GM18526 (cell line): Measurements from ENCODE around the gene VEGFA.

Experiments used
- POLR2A ChIP-seq: IDR thresholded peaks from 3 replicates; pipeline ENCODE4 v1.6.1; 2011; ENCODE audit not compliant: insufficient read length; ENCODE audit errors: extremely low read depth

VEGFA gene

DNA sequence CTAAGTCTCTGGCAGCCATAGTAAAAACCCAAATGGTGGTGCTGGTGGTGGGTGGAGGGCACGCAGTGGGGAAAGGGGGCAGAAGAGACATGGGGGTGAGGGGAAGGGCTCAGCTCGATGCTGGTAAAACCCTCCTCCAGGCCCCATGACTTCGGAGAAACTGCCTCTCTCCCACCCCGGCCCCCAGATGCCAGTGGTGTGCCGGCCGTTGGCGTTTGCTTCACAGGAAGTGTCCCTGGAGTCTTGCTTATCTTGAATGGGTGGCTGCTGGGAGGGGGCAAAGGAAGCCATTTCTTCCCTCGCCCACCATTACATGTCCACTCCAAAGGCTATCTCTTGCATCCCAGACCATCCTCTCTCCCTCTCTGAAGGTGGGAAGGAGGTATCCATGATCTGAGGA, 25.4 kb downstream of the VEGFA start:
- TF ChIP-seq POLR2A: no peak

DNA sequence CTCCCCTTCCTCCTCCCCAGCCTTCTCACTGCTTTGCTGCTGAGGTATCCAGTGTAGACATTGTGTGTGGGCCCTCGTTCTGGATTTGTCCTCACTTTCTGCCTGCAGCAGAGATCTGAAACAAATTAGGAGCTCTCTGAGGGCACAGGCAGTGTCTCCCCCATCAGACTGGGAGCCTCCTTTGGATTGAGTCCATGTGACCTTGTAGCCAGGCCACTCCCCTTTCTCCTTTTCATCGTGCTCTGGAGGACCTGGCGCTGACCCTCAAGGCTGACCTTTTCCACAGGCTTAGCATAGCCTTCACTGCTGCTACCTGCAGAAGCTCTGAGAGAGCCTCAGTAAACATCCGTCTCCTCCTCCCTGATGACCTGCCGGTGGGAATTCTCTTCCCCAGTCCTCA, 26.2 kb downstream of the VEGFA start:
- TF ChIP-seq POLR2A: no peak

DNA sequence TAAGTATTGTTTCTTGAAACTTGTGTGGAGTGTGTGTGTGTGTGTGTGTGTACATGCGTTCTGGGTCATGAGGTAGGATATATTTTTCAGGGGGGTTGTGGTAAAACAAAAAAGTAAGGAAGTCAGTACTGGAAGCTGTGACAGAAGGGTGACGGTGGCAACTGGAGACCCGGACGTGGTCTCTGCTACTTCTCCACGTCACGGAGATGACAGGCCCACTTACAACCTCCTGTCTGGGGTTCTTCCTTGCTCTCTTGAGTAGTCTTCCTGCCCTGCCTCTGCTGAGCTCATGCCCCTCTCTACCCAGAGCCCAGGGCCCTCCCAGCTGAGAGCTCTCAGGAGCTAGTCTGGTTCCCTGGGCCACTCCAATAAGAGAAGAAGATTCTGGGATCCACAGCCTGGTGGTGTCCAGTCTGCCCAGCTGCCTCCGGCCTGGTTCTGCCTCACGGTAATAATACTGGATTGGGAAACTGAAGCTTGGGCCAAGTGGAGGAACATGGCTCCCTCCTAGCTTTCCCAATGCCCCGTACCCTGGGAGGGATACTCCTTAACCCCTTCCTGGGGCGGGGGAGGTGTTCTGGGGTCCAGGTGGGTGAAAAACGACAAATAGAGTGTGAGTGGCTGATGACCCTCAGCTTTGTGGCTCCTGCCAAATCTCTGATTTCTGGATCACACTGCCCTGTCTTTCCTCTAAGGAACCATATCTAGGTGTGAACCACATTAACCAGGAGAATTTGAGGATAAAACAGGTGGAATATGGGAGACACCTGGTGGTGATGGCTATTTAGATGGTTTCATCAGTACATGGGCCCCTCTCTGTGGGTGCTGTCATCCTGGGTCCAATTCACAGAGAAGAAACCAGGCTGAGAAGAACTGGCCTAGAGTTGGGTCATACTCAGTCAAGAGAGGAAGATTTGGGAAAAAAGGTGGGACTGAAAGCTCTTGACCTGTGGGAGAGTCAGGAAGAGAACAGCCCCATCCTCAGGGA, 27.2 kb downstream of the VEGFA start:
- TF ChIP-seq POLR2A: no peak

DNA sequence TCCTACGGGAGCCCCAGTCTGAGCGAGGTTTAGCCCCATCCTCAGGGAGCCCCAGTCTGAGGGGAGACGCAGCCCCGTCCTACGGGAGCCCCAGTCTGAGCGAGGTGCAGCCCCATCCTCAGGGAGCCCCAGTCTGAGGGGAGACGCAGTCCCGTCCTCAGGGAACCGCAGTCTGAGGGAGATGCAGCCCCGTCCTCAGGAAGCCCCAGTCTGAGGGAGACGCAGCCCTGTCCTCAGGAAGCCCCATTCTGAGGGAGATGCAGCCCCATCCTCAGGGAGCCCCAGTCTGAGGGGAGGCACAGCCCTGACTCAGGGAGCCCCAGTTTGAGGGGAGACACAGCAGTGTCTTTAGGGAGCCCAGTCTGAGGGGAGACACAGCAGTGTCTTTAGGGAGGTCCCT, 27.9 kb downstream of the VEGFA start:
- TF ChIP-seq POLR2A: no peak

DNA sequence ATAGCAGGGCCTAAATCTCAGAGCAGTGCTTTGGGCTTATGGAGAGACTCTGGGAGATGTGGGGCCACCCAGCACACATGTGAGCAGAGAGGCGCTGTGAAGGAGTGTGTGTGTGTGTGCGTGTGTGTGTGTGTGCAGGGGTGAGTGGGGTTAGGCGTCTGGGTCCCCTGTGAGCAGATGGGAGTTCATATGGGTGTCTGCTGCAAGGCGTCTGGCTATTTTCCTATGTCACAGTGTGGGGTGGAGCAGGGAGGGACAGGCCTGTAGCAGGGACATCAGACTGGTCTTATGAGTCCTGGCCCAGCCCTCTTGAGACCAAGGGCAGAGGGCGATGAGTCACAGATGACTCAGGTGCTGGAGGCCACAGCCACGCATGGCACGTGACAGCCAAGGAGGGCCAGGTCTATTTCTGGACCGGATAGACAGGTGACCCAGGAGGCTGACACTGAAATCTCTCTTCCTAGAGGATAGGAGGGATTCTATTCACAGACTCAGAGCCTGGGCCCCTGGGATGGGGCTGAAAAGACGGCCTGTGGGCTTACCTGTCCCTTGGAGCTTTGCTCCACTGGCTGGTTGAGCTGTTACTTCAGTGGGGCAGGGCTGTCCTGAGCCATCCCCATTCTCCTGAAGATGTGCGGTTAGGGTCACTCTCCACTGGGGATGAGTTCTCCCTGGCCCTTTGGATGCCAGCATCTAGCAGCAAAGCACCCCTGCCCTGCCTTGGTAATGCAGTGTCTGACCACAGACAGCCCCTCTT, 28.9 kb downstream of the VEGFA start:
- no peak for TF ChIP-seq POLR2A

DNA sequence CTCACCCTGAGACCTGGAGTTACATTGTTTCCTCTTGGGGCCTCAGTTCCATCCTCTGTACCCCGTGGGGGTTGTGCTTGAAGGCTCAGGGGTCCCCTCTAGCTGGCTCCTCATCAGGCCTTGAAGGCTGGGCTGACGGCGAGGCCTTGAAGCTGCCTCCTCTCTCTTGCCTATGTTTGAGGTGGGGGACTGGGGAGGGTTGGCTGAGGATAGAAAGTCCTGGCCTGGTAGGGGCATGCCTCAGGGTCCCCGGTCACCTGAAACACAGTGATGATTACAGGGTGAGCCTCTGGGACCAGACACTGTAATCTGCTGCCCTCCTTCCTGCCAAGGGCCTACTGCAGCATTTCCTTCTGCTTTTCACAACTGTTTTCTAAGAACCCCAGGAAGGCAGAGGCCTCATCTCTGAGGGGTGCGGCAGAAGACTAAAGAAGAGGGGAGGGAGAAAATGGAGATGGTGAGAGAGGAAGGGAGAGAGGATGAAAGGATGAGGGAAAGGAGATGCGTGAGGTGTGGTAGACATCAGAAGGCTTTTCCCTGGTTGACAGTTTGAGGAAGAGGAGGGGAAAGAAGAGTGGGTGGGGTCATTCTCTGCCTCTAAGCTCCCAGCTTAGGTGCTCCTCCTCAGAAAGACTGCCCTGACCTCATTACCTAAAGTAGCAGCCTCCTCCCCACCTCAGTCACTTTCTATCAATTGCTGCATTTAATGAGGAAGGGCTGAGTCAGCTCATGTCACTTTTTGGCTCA, 29.7 kb downstream of the VEGFA start:
- no peak for TF ChIP-seq POLR2A

DNA sequence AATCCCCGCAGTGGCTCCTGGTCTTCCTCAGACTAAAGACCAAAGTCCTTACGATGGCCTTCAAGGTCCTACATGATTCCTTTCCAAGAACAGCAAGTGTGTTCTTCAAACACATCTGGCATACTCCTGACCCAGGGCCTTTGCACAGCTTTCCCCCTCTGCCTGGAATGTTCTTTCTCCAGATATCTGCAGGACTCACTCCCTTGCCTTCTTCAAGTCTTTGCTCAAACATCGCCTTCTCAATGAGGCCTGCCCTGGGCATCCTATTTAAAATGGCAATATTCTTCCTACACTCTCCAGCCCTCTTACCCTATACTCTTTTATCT, 30.2 kb downstream of the VEGFA start:
- no peak for TF ChIP-seq POLR2A

DNA sequence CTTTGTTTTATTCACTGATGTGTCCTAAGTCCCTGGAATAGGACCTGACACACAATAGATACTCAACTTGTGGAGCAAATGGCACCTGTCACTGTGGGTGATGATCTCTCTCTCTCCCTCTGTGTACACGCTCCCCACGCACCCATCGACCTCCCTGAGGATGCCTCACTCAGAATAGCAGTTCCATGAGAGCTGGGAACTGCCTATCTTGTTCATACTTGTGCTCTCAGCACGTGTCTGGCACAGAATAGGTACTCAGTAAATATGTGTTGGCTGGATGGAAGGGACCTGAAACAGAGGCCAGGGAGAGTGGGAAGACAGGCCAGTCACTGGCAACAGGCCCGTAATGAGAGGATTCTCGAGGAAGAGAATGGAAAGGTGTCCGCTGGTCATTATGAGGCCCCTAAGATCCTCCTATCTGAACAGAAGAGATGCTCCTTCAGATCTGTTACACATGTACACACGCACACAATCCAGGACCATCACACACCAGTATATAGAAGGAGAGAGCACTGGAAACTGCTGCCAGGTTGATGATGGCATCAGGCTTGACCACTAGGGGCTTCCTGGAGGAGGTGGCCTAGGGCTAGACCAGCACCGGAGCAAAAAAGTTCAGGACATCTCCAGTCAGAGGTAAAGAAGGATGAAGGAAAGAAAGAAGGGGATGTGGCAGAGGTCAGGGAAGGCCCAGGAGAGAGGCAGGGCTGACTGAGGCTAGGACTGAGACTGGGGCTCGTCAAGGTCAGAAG, 30.9 kb downstream of the VEGFA start:
- TF ChIP-seq POLR2A: no peak

DNA sequence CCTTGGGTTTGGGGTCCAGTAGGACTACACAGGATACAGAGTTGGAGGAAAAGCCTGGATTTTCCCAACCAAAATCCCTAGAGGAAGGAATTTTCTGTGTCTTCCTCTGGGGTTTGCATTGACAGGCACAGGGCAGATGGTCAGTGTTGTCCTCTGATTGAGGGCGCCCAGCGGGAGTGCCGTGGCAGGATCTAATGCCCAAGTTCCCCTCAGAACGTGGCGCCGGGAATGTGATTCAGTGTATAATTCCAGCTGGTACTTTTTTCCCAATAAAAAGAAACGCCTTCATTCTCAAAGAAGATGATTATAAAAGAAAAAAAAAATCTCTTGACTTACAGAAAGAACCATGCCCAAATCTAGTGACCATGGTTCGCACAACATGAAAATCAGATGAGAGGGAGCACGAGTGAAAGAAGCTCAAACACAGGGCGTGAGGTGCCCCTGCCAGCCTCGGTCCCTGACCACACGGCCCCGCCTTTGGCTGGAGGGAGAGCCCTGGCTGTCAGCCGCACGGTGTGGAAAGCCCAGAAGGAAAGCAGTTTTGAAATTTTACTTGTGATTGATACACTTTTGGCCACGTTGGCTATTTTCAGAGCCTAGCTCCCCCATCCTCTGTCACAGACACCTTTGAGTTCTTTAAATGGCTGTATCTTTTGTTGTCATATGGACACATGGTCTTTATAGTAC, 31.6 kb downstream of the VEGFA start:
- TF ChIP-seq POLR2A: no peak

DNA sequence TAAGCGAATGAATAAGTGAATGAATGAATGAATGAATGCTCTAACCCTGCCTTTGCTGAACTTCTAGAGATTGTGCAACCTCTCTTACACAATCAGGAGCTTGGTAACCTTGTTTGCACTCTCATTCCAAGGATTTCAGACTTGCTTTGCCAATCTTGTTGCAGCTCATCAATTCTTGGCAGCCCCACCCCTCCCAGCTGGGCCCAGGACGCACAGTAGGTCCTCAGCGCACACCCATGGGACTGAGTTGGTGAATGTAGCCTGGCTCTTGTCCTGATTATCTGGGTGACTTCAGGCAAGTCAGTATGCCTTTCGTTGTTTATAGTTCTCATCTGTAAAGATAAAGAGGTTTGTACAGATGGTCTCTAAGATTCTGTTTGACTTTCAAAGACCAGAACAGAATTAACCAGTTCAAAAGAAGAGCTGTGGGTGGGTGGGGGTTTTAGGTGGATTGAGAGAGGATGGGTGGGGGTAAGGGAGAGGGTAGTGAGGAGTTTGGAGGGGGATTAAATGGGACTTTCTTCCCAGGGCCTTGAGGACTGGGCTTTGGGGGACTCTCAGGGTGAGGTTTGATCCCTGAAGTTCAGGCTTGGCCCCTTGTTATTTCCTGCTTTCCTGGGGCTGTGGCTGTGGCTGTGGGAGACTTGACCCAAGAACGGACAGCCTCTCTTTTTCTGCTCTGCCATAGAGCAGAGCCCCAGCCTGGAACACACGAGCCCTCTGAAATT, 33.2 kb downstream of the VEGFA start:
- no peak for TF ChIP-seq POLR2A

DNA sequence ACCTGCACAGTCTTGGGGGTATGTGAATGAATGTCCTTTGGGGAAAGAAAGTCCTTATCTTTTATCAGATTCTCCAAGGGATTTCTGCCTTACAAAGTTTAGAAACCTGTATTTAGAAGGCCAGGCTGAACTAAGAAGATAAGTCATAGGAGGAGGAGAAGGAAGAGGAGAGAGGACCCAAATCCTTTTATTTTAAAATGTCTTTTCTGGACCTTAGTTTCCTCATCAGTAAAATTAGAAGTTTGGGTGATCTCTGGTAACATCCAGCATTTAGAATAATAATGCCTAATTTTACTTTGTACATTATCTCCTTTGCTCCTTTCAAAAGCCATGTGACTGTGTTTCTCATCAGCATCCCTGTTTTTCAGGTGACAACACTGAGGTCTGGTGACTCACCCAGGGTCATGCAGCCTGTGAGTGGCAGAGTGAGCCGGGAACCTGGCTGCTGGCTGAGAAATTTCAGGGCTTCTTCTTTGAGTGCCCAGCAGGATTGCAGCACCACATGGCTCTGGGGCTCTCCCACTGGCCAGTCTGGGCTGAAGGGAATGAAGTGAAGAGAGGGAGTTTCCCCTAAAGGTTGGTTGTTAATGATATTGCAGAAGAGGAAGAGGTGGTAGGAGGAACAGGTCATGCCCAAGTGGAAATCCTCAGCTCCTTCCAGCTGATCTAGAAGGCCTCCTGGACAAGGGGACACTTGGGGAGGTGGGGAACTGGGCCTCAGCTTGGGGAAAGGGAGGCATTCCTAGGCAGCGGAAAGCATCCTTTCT, 34.0 kb downstream of the VEGFA start:
- no peak for TF ChIP-seq POLR2A

DNA sequence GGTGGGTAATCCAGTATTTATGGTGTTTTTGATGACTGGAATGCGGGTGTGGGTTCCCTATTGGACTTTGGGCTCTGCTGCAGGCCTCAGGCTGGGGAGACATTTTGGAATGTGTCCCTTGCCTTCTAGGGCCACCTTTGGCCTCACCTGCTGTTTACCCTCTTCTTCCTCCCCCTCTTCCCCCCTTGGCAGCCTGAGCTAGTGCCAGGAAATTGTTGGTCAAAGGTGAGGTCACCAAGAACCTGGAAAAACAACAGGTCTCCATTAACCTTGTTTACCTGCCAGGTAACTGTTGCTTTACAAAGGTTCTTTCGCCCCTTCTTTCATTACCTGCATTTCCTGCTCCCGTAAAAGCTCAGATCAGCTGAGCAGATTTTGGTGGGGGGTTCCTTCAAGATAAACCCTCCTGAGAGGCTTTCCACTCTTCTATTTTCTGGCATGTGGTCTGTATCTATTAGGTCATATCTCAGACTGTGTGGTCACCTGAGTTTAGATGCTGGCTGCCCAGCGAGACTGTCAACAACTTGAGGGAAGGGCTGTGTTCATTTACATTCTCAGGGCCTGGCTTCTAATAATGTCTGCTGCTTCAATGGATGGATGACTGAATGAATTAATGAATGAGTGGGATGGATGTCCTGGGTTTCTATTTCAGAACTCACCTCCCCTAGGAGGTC, 34.7 kb downstream of the VEGFA start:
- TF ChIP-seq POLR2A: no peak

DNA sequence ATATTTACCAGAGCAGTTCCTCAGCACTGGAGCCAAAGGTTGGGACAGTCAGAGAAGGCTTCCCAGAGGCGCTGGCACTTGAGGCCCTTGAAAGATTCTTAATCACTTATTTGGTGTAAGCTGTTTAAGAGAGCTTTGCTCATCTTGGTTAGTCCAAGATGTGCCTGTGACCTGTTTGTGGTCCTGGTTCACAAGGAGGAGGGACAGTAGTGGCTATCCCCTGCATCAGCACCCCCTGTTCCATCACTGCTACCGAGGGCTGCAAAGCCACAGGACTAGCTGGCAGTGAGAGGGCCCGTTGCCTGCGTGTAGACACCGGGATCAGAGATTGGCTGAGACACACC, 35.7 kb downstream of the VEGFA start:
- no peak for TF ChIP-seq POLR2A
